ENCODE results near the gene AASS.

- TF ChIP-seq JUND (IDR thresholded peaks at IDR 0.05; ENCODE audit: low read depth, low read length) (no peak), RUNX3 (IDR thresholded peaks at IDR 0.05; ENCODE audit: low read length) (no peak), POLR2A (IDR thresholded peaks at IDR 0.05; ENCODE audit: low read depth, low read length) (no peak), KDM1A (IDR thresholded peaks at IDR 0.05; ENCODE audit: borderline replicate concordance) (no peak), CTCF (IDR thresholded peaks at IDR 0.05 in 2 of 3, conservative IDR thresholded peaks at IDR 0.05 in 1 of 3; ENCODE audit: control insufficient read depth in 2 of 3, extremely low read depth in 1 of 3, insufficient read depth in 1 of 3, low read depth in 3 of 3, low read length in 3 of 3) (no peak), SP1 (IDR thresholded peaks at IDR 0.05; ENCODE audit: low read depth, low read length) (no peak), CREB1 (IDR thresholded peaks at IDR 0.05; ENCODE audit: low read depth) (no peak), SUZ12 (IDR thresholded peaks at IDR 0.05; ENCODE audit: unreplicated experiment) (no peak), ATF7 (IDR thresholded peaks at IDR 0.05; ENCODE audit: low read depth) (no peak)
Measured at GRCh38 chr7:122155566-122155965, 11.5 kb upstream of the AASS start.

All from GM12878 (cell line).